ENCODE measurements around the gene POU3F1. TPM values are rescaled to one million over a fixed set of nuclear protein-coding genes. Genes with fewer than 3 reads are reported as not detected.
A peak's percentile ranks its signal among the peaks of the same experiment; 100 is the strongest.

POU3F1 gene
- not detected for polyA plus RNA-seq

DNA sequence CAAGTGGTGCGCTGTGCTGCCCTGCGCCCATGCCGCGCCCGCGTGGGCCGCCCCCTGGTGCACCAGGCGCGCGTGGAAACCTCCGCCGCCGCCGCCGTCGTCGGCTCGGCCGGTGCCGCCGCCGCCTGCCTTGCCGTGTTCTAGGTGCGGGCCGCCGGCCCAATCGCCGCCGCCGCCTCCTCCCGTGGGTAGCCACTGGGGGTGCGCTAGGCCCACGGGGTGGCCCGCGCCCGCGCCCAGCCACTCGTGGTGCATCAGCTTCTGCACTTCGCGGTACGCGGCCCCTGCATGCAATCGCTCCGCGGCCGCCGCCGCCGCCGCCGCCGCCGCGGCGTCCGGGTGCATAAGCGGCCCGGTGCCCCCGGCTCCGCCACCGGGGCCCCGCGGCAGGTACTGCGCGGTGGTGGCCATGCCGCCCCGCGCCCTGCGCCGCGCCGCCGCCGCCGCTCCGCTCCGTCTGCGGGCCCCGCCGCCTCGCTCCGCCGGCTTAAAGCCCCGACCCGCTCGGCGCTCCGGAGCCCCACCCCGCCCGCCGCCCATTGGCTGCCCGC, at the start of gene POU3F1:
TSS of gene POU3F1 (minus strand) at position 461 of the 551 bp plus-strand sequence. CDS start at position 411, 50 bp downstream.
- Mint-ChIP-seq H3K9me3 (peaks cover 0 to 1% (median 0%) of the 10 kb centered on the region in 3 donors), H3K27ac (peak within 1 kb of the TSS; percentile 78 to 81 (median 80)), H3K36me3 (no peaks in the 10 kb centered on the region), H3K4me1 (peaks cover 3 to 11% (median 5%) of the 10 kb centered on the region in 3 donors), H3K27me3 (peaks cover 29% of the 10 kb centered on the region), H3K4me3 (peak within 1 kb of the TSS; percentile 74 to 89 (median 82))

DNA sequence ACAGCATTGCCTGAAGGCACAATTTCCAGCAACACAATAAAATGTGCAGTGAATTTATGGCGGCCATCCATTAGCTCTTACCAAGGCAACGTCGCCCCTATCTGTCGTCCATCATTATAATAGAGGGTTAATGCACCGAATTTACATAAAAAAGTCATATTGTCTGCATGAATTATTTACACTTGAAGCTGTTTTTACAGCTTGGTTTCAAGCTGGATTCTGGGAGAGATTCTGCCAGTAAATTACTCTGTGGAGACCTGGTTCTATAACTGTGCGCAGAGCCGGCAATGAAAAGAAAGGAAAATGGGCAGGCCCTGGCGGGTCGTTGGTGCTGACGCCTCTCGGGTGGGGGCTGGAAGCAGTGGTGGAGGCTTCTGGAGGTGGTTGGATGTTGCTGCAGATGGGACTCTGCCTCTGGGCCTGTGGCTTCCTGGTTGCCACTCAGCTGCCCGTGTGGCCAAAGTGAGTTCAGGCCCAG, 48.9 kb upstream of the POU3F1 start:
- no peaks in the 10 kb centered on the region for H3K36me3 Mint-ChIP-seq
- peaks cover 0 to 3% (median 2%) of the 10 kb centered on the region in 3 donors for H3K4me1 Mint-ChIP-seq
- H3K27ac Mint-ChIP-seq, result no peak overlapping the region

GRCh38 chr1:38094711-38095290, 48.2 kb upstream of the POU3F1 start:
- H3K4me1 Mint-ChIP-seq, result peaks cover 0 to 3% (median 2%) of the 10 kb centered on the region in 3 donors
- peaks cover 11% of the 10 kb centered on the region for H3K27me3 Mint-ChIP-seq
- no peaks in the 10 kb centered on the region for H3K36me3 Mint-ChIP-seq
- no peak overlapping the region for H3K4me3 Mint-ChIP-seq
- H3K27ac Mint-ChIP-seq, result peak overlapping the region in 1 of 3 donors; percentile 63
- H3K9me3 Mint-ChIP-seq, result peaks cover 0 to 1% (median 0%) of the 10 kb centered on the region in 3 donors

More for the DNA sequence above, 48.9 kb upstream of the POU3F1 start:
- no peak overlapping the region for H3K4me3 Mint-ChIP-seq
- peaks cover 10% of the 10 kb centered on the region for H3K27me3 Mint-ChIP-seq
- peaks cover 0 to 1% (median 0%) of the 10 kb centered on the region in 3 donors for H3K9me3 Mint-ChIP-seq

GRCh38 chr1:38093569-38094520, 47.3 kb upstream of the POU3F1 start:
- no peaks in the 10 kb centered on the region for H3K36me3 Mint-ChIP-seq
- peaks cover 13% of the 10 kb centered on the region for H3K27me3 Mint-ChIP-seq
- peaks cover 0 to 3% (median 2%) of the 10 kb centered on the region in 3 donors for H3K4me1 Mint-ChIP-seq
- H3K4me3 Mint-ChIP-seq, result no peak overlapping the region
- no peaks in the 10 kb centered on the region for H3K9me3 Mint-ChIP-seq
- H3K27ac Mint-ChIP-seq, result peak overlapping the region in 1 of 3 donors; percentile 63

DNA sequence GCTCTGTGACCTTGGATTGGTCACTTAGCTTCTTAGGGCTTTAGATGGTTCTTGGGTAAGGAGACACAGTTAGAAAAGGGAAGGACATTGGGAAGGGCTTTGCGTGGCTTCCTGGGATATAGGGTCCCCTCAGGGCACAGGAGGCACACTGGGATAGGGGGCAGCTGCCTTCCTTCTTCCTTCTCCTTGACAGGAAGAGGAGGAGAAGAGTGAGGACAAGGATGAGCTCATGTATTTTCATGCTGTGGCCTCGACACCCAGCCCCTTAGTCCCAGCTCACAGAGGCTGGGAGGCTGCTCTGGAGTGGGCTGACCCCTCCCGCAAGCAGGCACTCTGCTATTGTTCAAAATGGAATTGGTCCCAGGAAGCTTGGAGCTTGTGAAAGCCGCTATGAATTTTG, 45.7 kb upstream of the POU3F1 start:
- H3K36me3 Mint-ChIP-seq, result no peaks in the 10 kb centered on the region
- H3K4me3 Mint-ChIP-seq, result no peak overlapping the region
- no peak overlapping the region for H3K27ac Mint-ChIP-seq
- H3K4me1 Mint-ChIP-seq, result peaks cover 0 to 2% (median 1%) of the 10 kb centered on the region in 3 donors
- peaks cover 13% of the 10 kb centered on the region for H3K27me3 Mint-ChIP-seq
- H3K9me3 Mint-ChIP-seq, result no peaks in the 10 kb centered on the region

DNA sequence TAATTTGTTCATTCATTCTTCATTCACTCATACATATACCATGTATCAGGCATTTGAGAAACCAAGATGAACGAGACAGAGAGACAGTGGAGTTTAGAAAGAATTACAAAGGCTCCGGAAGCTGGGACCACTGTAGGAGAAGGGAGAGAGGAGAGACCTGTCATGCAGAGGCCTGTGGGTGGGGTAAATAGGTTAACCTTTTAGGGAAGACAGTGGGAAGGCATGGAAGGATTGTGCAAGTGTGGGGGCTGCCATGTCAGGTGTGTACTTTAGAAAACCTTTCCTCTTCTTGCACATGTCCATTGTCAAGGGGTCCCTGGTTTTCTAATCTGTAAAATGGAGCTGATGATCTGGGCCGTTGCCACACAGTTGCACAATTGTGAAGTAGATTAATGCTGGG, 44.2 kb upstream of the POU3F1 start:
- Mint-ChIP-seq H3K9me3 (no peaks in the 10 kb centered on the region), H3K4me3 (no peak overlapping the region), H3K4me1 (peaks cover 0 to 2% (median 1%) of the 10 kb centered on the region in 3 donors), H3K27me3 (peaks cover 13% of the 10 kb centered on the region), H3K27ac (no peak overlapping the region), H3K36me3 (no peaks in the 10 kb centered on the region)

GRCh38 chr1:38089712-38090360, 43.2 kb upstream of the POU3F1 start:
- H3K36me3 Mint-ChIP-seq, result no peaks in the 10 kb centered on the region
- H3K4me1 Mint-ChIP-seq, result peaks cover 0 to 2% (median 1%) of the 10 kb centered on the region in 3 donors
- H3K27me3 Mint-ChIP-seq, result peaks cover 11% of the 10 kb centered on the region
- no peaks in the 10 kb centered on the region for H3K9me3 Mint-ChIP-seq
- H3K27ac Mint-ChIP-seq, result peak overlapping the region in 1 of 3 donors; percentile 69
- peak overlapping the region in 1 of 4 donors; percentile 43 for H3K4me3 Mint-ChIP-seq

DNA sequence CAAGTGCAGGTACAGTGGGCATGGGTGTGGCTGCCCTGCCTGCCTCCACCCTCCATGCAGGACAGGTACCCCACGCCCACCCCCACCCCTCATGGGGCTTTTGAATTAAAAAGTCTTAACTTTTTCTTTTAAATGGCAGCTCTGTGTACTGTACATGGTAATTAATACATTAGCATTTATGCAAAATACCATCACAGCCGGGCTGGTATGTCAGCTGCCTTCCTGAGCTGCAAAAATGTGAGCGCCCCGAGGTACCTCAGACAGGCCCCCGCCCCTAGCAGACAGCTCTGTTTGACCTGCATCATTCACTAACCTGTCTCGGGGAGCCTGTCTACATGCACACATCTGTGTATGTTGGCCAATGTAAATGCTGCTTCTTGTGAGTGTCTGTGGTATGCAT, 42.2 kb upstream of the POU3F1 start:
- Mint-ChIP-seq H3K27me3 (peaks cover 9% of the 10 kb centered on the region), H3K36me3 (no peaks in the 10 kb centered on the region), H3K9me3 (no peaks in the 10 kb centered on the region), H3K4me1 (peaks cover 0 to 2% (median 1%) of the 10 kb centered on the region in 3 donors), H3K27ac (no peak overlapping the region), H3K4me3 (no peak overlapping the region)

DNA sequence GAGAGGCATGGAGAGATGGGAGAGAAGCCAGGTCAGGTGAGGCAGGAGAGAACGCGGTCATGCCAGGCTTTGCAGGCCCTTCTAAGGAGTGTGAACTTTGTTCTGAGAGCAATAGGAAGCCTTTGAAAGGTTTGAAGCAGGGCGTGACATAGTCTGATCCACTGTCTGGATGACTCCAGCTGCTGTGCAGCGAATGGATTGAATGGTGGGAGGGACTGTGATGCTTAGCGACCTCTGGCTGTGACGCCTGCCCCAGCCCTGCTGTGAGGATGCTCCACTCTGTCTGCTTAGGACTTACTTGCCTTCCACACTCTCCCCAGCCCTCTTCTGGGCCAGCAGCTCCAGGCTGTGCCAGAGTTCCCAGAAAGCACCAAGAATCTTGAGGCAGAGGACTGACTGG, 41.8 kb upstream of the POU3F1 start:
- peaks cover 9% of the 10 kb centered on the region for H3K27me3 Mint-ChIP-seq
- H3K9me3 Mint-ChIP-seq, result no peaks in the 10 kb centered on the region
- no peaks in the 10 kb centered on the region for H3K36me3 Mint-ChIP-seq
- H3K4me1 Mint-ChIP-seq, result no peaks in the 10 kb centered on the region
- no peak overlapping the region for H3K4me3 Mint-ChIP-seq
- H3K27ac Mint-ChIP-seq, result no peak overlapping the region

DNA sequence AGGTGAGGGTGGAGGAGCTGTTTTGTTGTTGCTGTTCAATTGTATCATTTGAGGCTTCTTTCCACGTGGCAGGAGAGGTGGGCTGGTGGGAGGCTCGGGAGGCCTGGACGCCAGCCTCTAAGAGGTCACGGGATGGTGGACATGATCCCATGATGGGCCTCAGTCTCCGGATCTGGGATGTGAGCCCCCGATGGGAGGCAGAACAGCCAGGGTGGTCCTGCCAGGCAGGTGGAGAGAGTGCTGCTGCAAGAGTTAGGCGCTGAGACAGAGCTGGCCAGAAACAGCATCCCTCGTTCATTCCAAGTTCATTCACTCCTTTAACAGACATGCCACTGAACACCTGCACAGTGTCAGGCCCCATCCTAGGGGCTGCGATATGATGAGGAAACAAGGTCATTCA, 41.1 kb upstream of the POU3F1 start:
- Mint-ChIP-seq H3K27me3 (peaks cover 6% of the 10 kb centered on the region), H3K27ac (no peak overlapping the region), H3K4me3 (no peak overlapping the region), H3K36me3 (no peaks in the 10 kb centered on the region), H3K4me1 (no peaks in the 10 kb centered on the region), H3K9me3 (no peaks in the 10 kb centered on the region)

DNA sequence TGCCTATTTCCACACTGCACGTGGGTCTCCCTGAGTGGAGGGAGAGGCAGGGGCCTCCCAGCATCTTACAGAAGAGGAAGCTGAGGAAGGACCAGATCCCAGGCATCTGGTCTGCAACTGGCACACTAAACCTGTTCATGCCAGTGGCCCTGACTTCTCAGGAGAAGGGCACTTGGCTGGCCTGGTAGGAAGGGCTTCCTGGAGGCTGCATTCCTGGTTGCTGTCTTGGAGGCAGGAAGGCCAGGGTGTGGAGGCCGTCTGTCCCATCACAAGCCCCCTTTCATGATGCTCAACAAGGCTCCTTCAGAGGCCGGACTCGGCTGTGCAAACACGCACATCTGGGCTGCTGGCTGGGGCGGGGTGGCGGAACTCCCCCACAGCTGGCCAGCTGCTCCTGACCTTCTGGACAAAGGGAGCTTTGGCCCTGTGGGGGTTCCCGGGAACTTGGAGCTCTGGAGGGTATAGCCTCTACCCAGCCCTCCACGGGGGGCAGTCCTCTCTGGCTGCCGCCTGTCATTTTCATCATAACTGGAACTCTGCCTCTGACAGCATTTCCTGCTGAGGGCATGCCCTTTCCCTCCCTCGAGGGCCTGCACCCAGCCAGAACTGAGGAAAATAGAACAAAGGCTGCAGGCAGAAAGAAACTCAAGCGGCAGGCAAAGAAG, 39.2 kb upstream of the POU3F1 start:
- Mint-ChIP-seq H3K4me1 (no peaks in the 10 kb centered on the region), H3K4me3 (no peak overlapping the region), H3K36me3 (no peaks in the 10 kb centered on the region), H3K27ac (no peak overlapping the region), H3K27me3 (peaks cover 5% of the 10 kb centered on the region), H3K9me3 (no peaks in the 10 kb centered on the region)

DNA sequence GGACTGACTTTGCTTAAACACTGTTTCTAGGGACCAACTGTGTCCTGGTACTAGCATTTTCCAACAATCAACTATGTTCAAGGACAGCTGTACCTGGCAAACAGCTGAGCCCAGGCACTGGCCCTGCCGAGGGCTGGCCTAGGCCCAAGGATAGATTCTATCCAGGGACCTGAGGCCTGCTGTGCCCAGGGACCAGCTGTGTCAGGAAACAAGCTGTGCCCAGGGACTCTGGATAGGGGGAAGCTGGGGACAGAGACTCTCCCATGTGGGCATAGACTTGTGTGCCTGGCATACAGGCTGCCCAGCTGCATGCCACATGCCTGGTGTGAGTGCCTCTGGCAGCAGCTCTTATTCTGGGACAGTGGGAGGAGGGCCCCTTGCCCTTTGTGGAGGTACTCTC, 38.1 kb upstream of the POU3F1 start:
- H3K4me1 Mint-ChIP-seq, result no peaks in the 10 kb centered on the region
- H3K27ac Mint-ChIP-seq, result no peak overlapping the region
- H3K4me3 Mint-ChIP-seq, result no peak overlapping the region
- H3K27me3 Mint-ChIP-seq, result peaks cover 3% of the 10 kb centered on the region
- no peaks in the 10 kb centered on the region for H3K36me3 Mint-ChIP-seq
- no peaks in the 10 kb centered on the region for H3K9me3 Mint-ChIP-seq

- H3K4me3 Mint-ChIP-seq, result no peak overlapping the region
- no peak overlapping the region for H3K27ac Mint-ChIP-seq
- no peaks in the 10 kb centered on the region for H3K27me3 Mint-ChIP-seq
- H3K9me3 Mint-ChIP-seq, result no peaks in the 10 kb centered on the region
- H3K36me3 Mint-ChIP-seq, result no peaks in the 10 kb centered on the region
- no peaks in the 10 kb centered on the region for H3K4me1 Mint-ChIP-seq
Measured at GRCh38 chr1:38084113-38084512, 37.5 kb upstream of the POU3F1 start.

DNA sequence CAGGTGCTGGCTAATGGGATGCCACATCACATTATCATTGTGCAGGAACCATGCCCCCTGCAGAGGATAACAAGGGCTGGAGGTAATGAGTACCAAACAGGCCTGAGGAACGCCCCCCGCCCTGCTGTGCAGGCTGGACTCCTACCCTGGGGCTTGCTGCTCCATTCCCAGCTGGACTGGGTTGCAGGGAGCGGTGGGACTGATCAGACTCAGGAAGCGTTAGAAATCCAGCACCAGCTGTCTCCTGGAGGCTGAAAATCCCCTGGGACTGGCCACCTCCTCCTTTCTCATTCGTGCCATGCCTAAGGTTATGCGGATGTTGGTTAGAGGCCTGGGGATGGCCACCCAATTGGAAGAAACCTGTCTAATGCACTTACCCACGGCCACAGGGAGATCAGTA, 36.9 kb upstream of the POU3F1 start:
- Mint-ChIP-seq H3K4me3 (no peak overlapping the region), H3K27ac (no peak overlapping the region), H3K9me3 (no peaks in the 10 kb centered on the region), H3K36me3 (no peaks in the 10 kb centered on the region), H3K27me3 (no peaks in the 10 kb centered on the region), H3K4me1 (no peaks in the 10 kb centered on the region)

Measured in IgD-negative memory B cell (primary cell).